GM18951 (cell line): Measurements from ENCODE around the gene ATRIP.

Source experiments
- POLR2A ChIP-seq: IDR thresholded peaks from 4 replicates; pipeline ENCODE4 v1.6.1; 2011; ENCODE audit warnings: mild to moderate bottlenecking; ENCODE audit not compliant: insufficient read length, insufficient read depth; ENCODE audit errors: extremely low read depth
- in situ Hi-C: fragments of 300-500 bp; cut with MboI; formaldehyde crosslinking; loops from one replicate; pipeline ENCODE4 v1.12.0; 2022; ENCODE audit warnings: low sequenced_read_pairs, mixed read lengths, inconsistent platforms; ENCODE audit not compliant: unreplicated experiment

Gene ATRIP

DNA sequence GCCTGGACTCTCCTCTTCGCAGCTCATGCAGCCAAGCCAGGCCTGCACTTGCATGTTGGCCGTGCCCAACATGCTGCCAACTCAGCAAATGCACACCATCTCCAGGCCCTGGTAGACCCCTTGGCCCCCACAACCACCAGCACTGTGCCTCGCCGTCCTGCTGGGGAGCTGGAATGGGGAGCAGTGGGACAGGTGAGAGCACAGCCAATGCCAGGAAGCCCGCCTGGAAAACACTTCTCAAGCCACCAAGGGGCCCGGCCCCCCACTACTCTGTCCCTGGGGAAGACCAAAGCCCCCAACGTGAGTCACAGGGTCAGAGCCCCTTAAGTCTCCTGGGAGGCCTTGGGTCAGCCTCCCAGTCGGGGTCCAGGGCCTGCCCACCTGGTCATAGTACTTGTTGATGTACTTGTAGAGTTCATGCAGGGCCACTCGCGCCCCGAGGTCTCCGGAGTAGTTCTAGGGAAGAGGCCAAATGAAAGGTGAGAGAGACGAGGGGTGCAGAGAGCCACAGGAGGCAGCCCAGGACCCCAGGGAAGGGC lies 41.1 kb upstream of the ATRIP start:
- no peak for TF ChIP-seq POLR2A
- in situ Hi-C loops = no loop called here

DNA sequence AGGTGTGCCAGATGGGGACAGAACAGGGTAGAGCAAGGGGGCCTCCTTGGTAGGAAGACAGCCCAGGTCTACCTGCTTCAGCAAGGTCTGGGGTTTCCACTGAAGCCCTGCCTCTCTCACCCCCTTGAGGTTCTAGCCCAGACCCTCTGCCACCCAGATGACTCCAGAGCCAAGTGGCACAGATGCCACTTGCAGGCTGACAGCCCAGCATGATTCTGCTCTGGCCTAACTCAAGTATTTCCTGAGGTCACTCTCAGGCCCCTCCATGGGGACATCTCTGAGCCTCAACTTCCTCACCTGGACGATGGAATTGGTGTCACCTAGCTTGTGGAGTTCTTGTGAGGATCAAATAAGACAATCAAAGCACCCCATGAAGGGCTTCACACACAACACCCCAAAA lies 40.6 kb upstream of the ATRIP start:
- no peak for TF ChIP-seq POLR2A
- in situ Hi-C loops = no loop called here

DNA sequence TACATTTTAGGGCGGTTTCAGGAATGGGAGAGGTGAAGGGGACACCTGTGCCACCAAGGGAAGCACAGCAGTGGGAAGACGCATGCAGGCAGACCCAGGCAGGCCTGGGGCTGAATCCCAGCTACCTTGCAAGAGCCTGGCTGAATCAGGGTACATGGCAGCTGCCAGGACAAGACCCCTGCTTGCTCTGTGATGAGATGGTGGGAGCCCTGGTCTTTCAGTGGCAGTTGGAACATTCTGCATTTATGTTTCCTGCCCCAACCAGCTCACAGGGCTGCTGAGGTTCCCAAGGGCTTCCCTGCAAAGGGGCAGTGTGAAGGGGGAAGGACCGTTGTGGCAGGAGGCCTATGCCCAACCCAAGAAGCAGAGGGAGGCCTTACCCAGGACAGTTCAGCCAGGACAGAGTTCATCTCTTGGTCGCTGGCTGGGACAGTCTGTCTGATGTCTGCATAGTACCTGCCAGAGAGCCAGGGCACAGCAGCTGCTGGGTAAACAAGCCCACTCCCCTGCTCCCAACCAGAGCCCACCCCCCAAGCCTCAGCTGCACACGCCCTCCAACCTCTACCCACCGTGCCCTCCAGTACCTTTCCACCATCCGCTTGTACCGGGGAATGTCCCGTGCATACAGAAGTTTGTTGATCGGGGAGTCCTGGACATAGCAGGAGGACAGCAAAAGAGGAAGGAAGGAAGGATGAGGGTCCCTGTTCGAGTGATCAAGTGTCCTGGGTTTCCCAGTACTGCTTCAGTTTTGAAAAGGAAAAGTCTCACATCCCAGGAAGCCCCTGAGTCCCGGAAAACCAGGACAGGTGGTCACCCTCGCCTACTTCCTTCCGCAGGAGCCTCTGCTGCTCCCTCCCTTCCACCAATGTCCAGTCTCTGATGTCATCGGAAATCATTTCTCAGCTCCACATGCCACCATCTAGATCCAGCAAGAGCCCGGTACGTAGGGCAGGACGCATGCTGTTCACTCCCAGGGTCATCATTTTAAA lies 39.8 kb upstream of the ATRIP start:
- in situ Hi-C loops = no loop called here
- TF ChIP-seq POLR2A = no peak

DNA sequence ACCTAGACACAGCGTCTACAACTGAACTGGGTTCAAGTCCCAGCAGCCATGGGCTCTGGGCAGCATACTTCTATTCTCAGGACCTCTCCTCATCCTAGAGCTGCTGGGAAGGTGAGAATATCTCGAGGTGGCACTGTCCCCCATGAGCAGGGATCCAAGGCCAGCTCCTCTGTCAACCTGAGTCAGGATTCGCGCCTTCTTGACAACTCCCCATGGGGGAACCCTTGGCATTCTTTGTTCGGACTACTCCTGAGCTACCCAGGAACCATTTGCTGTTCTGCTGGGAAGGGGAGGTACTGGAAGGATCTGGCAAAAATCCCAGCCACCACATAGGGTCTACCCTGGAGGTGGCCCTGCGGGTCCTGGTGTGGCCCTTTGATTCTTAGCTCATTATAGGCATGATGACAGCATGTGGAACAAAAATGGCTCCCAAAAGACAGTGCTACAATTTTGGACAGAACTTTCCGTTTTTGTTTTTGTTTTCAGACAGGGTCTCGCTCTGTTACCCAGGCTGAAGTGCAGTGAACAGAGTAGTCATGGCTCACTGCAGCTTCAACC lies 38.9 kb upstream of the ATRIP start:
- in situ Hi-C loops = no loop called here
- no peak for TF ChIP-seq POLR2A

DNA sequence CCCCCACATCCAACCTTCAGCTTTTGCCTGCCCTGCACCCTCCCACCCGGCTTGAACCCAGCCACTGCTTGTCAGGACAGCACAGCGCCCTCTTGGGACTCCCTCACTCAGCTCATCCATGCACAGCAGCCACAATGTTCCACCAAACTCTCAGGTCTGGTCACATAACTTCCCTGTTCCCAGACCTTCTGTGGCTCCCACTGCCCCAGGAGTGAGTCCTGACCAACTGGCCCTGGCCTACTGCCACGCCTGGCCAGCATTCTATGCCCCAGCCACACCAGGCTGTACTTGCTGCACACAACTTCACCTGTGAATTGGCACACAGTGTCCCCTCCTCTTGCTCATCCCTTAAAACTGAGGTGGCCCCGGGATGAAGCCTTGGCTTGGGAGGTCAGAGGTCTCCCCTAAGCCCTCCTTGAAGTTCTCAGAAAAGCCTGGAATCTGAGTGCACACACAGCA lies 37.7 kb upstream of the ATRIP start:
- TF ChIP-seq POLR2A = no peak
- in situ Hi-C loops = no loop called here

DNA sequence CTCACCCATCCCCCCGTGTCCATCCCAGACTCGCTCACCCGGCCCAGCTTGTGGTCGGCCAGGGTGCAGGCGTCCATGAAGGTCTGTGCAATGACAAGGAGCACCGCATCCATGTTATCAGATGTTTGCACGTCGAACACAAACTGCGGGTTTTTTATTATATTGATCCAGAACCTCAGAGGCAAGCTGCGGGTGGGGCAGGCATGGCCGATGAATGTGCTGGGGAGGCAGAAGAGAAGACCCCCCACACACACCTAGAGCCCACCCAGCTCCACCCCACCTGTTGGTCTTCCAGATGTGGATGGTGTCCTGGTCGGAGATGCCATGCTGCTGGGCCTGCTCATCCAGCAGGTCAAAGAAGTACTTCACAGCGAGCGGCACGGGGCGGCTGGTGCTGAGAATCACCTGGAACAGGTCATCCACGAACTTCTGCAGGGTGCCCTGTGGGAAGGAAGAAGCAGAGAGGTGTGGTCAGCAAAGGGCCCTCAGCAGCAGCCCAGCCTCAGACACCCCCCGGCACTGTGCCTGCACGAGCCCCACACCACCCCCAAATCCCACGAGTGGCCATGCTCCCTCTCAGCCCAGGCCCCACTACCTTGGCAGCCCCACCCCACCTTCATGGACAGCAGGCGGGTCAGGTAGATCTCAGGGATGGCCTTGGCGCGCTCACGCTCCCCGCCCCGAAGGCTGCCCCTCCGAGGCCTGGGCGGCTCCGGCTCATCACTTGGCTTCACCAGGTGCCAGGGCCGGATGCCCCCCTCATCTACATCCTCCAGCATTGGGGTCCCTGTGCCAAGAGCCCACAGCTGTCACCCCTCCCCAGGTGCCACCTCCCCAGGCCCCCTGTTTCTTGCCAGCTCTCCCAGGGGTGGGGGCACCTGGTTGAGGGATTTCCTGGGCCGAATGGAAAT lies 37.0 kb upstream of the ATRIP start:
- in situ Hi-C loops = no loop called here
- TF ChIP-seq POLR2A = no peak

DNA sequence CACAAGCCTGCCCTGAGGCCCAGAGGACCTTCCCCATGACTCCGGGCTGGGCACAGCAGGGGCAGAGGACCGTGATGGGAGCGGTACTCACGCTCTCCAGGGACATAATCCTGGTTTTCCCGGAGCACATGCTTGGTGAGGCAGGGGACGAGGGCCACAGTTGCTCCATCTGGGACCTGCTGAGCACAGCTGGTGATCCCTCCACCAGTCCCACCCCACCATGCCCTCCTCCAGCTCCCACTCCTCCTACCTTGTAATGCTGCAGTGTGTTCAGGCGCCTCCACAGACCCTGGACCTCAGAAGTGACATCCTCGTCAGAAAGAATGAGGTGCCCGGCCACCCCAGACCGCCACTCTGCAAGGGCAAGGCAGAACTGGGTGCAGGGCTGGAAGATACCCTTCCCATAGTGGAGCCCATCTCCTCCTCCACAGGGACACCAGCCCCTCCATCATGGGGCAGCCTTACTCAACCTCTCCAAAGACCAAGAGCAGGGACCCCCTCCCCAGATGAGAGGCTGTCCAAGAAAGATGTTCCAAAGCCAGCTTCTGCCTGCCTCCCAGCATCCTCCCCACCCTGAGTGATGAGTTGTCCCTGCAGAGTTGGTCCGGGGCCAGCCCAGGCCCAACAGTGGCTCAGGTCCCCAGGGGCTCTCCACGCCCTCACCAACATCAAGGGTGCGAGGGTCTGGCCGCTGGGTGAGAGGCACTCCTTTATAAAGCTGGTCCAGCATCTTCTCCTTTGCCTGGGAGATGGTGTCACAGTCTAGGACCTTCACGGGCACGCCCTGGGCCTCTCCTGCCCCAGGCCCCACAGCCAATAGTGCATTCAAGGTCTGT lies 36.1 kb upstream of the ATRIP start:
- TF ChIP-seq POLR2A = no peak
- in situ Hi-C loops = no loop called here

DNA sequence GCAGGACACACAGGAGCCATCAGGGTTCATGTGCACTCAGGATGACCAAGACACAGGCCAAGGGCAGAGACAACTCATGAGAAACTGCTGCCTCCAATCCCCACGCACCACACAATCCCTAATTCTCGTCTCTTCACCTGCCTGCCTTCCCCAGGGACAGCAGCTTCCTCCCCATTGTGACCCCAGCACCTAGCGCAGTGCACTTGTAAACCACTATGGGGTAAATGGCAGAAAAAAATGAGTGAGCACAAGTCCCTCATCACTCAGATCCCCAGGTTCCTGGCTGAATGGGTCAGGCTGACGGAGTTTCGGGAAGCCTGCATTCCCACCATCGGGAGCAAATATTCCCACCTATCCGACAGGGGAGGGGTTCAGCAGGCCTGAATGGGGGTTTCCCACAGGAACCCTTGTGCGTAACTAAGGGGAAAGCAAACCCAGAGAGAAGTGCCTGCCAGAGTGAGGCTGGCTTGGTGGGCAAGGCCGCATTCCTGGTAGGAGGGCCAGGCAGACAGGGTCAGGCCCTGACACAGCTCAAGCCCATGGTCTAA lies 35.4 kb upstream of the ATRIP start:
- in situ Hi-C loops = no loop called here
- TF ChIP-seq POLR2A = no peak

DNA sequence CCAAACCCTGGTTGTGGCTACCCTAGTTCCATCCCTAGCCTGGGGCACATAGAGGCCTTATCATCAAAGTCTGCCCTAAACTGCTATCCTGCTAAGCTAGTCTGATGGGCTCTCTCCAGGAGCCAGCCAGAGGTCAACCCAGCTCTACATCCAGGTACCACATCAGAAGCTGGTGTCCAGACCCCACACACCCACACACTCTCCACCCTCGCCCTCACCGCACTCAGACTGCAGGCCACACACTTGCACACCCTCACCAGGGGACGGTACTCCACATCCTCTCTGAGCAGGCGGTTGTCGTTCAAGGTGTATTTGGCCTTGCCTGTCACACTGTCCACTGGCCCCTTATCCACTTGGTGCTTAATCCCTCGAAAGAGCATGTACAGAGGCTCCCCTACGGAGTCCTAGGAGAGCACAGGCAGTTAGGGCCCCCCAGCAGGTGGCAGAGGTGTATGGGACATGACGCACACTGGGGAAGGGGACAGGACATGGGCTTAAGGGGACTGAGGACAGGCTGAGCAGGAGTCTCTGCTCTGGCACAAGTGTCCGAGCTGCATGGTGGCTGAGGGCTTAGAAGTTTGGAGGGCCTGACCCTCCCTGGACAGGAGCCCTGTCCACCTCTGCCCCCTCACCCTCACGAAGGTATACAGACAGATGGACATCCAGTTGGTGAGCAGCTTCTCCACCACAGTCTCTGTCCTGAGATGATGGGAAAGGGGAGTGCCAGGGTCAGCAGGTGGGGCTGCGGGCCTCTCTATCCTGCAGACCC lies 34.7 kb upstream of the ATRIP start:
- TF ChIP-seq POLR2A = no peak
- in situ Hi-C loops = no loop called here

DNA sequence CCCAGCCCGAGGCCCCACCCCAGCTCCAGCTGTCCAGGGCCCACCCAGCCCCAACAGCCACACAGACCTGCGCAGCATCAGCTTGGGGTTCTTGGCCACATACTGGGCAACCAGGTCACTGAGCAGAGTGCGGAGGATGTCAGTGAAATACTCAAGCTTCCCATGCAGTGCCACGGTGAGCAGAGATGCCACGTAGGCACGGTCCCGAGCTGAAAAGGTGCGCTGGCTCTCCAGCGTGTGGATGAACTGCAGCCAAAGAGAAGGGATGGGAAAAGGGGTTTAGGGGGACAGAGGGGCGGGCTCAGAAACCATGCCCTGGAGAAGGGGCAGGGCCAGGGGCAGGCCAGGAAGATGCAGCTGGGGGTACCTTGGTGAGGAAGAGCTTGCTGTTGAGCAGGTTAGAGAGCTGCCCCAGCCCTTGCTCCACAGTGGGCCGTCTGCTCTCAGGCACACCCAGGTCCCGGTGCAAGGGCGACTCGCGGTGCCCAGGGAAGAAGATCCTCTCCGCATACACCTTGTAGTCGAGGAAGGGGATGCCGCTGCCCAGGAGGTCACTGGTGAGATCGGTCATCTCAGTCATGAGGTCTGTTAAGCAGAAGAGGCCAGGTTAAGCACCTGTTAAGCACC lies 34.0 kb upstream of the ATRIP start:
- in situ Hi-C loops = no loop called here
- no peak for TF ChIP-seq POLR2A

DNA sequence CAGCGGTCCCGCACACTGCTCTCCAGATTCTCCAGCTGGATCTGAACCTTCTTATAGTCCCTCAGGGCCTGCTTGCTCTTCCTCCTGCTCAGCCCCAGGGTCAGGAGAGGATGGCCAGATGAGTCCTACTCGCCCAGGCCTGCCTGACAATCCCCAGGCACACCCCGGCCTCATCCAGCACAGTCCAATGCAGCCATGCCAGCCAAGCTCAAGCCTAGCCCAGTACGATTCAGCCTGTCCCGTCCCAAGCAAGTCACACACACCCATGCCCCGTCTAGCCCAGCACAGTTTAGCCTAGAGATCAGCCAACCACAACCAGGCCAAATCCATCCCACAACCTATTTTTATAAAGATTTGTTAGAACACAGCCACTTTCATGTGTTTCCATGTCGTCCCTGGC lies 33.5 kb upstream of the ATRIP start:
- in situ Hi-C loops = no loop called here
- no peak for TF ChIP-seq POLR2A
